Measurements from ENCODE around the gene POLR1E.

The POLR1E gene

DNA sequence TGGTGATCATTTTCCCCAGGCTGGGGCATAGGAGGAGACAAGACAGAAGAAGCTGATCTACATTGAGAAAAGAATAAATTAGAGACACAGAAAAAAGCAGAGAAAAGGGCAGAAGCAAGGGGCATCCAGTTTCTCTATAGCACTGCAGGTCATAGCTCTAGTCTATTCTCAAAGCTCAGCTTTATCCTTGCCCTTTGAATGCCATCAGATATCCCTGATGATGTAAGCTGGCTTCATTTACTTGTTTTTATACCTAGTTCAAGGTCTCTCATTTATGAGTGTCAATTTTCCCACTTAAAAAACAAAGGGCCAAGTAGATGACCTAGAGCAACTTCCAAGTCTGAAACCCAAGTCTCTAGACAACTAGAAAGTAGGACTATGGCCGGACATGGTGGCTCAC, 57.7 kb downstream of the POLR1E start:
- H3K4me1 Mint-ChIP-seq, result peaks cover 13% of the 10 kb centered on the region
- H3K27ac Mint-ChIP-seq, result no peak overlapping the region
- H3K27me3 Mint-ChIP-seq, result no peaks in the 10 kb centered on the region
- no peak for DNase-seq (ENCODE audit: low spot score in 2 of 2)
- no peaks in the 10 kb centered on the region for H3K9me3 Mint-ChIP-seq
- no peak overlapping the region for H3K4me3 Mint-ChIP-seq
- H3K36me3 Mint-ChIP-seq, result peaks cover 28% of the 10 kb centered on the region
- ATAC-seq (ENCODE audit: low read depth), result no peak

DNA sequence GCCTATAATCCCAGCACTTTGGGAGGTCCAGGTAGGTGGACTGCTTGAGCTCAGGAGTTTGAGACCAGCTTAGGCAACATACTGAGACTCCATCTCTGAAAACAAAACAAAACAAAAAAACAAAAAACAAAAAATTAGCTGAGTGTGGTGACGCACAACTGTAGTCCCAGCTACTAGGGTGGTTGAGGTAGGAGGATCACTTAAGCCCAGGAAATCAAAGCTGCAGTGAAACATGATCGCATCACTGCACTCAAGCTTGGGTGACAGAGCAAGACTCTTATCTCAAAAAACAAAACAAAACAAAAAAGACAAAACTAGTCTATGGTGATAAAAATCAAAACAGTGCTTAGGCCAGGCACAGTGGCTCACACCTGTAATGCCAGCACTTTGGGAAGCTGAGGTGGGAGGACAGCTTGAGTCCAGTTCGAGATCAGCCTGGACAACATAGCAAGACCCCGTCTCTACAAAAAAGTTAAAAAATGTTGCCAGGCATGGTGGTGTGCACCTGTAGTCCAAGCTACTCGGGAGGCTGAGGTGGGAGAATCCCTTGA, 61.7 kb downstream of the POLR1E start:
- peaks cover 20% of the 10 kb centered on the region for H3K4me1 Mint-ChIP-seq
- H3K9me3 Mint-ChIP-seq, result no peaks in the 10 kb centered on the region
- peaks cover 10% of the 10 kb centered on the region for H3K36me3 Mint-ChIP-seq
- H3K4me3 Mint-ChIP-seq, result no peak overlapping the region
- no peak for DNase-seq (ENCODE audit: low spot score in 2 of 2)
- ATAC-seq (ENCODE audit: low read depth), result peak; percentile 61
- H3K27me3 Mint-ChIP-seq, result no peaks in the 10 kb centered on the region
- H3K27ac Mint-ChIP-seq, result no peak overlapping the region

DNA sequence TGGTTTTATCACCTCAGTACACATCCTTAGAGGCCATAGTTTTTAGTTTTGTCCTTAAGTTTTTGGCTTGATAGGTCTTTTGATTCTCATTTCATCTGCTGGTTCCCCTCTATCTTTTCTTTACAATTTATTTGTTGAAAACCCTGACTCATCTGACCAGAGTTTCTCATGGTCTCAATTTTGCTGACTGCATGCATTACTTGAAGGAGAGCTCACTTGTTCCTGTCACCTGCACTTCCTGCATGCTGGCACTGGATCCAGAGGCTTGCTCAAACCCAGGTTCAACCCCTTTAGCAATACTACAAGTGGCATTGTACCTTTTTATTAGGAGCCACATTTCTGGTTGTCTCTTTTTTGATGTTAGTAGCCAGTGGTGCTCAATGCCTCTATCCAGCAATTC, 63.8 kb downstream of the POLR1E start:
- no peak overlapping the region for H3K4me3 Mint-ChIP-seq

DNA sequence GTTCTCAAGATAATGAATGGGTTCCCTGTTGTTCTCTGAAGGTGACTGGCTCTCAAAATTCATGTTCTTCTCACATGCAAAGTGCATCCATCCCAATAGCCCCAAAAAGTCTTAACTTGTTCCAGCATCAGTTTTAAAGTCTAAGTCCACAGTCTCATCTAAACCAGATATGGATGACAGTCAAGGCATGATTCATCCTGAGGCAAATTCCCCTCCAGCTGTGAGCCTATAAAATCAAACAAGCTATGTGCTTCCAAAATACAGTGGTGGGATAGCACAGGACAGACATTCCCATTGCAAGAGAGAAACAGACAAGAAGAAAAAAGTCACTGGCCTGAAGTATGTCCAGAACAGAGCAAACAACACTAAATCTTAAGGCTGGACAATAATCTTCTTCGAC, 65.0 kb downstream of the POLR1E start:
- Mint-ChIP-seq H3K27me3 (no peaks in the 10 kb centered on the region), H3K27ac (peak overlapping the region; percentile 48), H3K4me1 (peaks cover 20% of the 10 kb centered on the region), H3K36me3 (peaks cover 10% of the 10 kb centered on the region), H3K9me3 (no peaks in the 10 kb centered on the region), H3K4me3 (no peak overlapping the region)
- DNase-seq (ENCODE audit: low spot score in 2 of 2) (no peak), ATAC-seq (ENCODE audit: low read depth) (no peak)

More for the DNA sequence above, 63.8 kb downstream of the POLR1E start:
- no peak overlapping the region for H3K27ac Mint-ChIP-seq
- no peaks in the 10 kb centered on the region for H3K27me3 Mint-ChIP-seq
- H3K36me3 Mint-ChIP-seq, result peaks cover 10% of the 10 kb centered on the region
- ATAC-seq (ENCODE audit: low read depth), result no peak
- DNase-seq (ENCODE audit: low spot score in 2 of 2), result no peak
- H3K9me3 Mint-ChIP-seq, result no peaks in the 10 kb centered on the region
- H3K4me1 Mint-ChIP-seq, result peaks cover 20% of the 10 kb centered on the region

DNA sequence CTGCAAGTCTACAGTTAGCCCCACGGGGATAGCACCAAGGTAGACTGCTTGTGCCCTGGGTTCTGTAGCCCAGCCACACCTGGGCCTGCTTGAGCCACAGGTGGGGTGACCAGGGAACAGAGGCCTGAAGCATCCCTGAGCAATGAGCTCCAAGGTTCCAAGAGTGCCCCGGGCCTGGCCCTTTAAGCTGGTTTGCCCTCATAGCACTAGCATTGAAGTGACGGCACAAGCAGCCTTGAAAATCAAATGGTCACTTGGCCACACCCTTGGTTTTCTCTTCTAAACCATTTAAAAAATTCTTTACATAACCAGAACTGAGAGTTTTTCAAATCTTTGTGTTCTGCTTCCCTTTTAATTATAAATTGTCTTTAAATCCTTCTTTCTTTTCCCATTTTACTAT, 65.7 kb downstream of the POLR1E start:
- DNase-seq (ENCODE audit: low spot score in 2 of 2), result no peak
- peaks cover 20% of the 10 kb centered on the region for H3K4me1 Mint-ChIP-seq
- H3K36me3 Mint-ChIP-seq, result peaks cover 14% of the 10 kb centered on the region
- H3K27me3 Mint-ChIP-seq, result no peaks in the 10 kb centered on the region
- ATAC-seq (ENCODE audit: low read depth), result no peak
- no peak overlapping the region for H3K27ac Mint-ChIP-seq
- H3K4me3 Mint-ChIP-seq, result no peak overlapping the region
- H3K9me3 Mint-ChIP-seq, result no peaks in the 10 kb centered on the region

DNA sequence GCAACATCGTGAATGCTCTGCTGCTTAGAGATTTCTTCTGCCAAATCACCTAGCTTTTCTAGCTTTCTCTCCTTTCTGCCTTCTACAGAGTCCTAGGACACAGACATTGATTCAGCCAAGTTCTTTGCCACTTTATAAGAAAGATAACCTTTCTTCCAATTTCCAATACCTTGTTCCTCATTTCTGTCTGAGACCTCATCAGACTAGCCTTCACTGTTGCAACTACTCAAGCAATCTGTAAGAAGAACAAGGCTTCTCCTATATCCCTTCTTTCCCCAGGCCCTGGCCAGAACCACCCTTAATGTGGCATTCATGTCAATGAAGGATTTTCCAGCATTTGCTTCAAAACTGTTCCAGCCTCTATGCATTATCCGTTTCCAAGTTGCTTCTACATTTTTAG, 66.1 kb downstream of the POLR1E start:
- Mint-ChIP-seq H3K27ac (no peak overlapping the region), H3K9me3 (no peaks in the 10 kb centered on the region), H3K27me3 (no peaks in the 10 kb centered on the region), H3K4me3 (no peak overlapping the region), H3K36me3 (peaks cover 14% of the 10 kb centered on the region), H3K4me1 (peaks cover 20% of the 10 kb centered on the region)
- ATAC-seq (ENCODE audit: low read depth) (peak; percentile 38), DNase-seq (ENCODE audit: low spot score in 2 of 2) (no peak)
